Lower leg skin (tissue), 4 donors: Measurements from ENCODE around the gene CXCR5. TPM values are rescaled to one million over a fixed set of nuclear protein-coding genes. Genes with fewer than 3 reads are reported as not detected.

Experiments
- DNase-seq, 2 donors: peaks; one replicate each; pipeline ENCODE4 v3.0.0-alpha.2; 2019; ENCODE audit warnings: low spot score in 2 of 2
- H3K4me3 ChIP-seq: fragments of 200-600 bp; sonication (generic); 2 replicates; pipeline ENCODE4 v1.5.1; 2017; ENCODE audit warnings: mild to moderate bottlenecking, low read depth; ENCODE audit not compliant: poor library complexity, severe bottlenecking
- CTCF ChIP-seq, 3 donors: fragments of 450-650 bp; IDR thresholded peaks; one replicate each; pipeline ENCODE4 v1.5.1; 2016; ENCODE audit warnings: antibody characterized with exemption in 3 of 3, mild to moderate bottlenecking in 3 of 3, moderate library complexity in 2 of 3
- POLR2A ChIP-seq, 2 donors: fragments of 450-650 bp; IDR thresholded peaks; one replicate each; pipeline ENCODE4 v1.6.1; 2016 to 2017; ENCODE audit warnings: antibody characterized with exemption in 2 of 2, mild to moderate bottlenecking in 1 of 2, moderate library complexity in 1 of 2
- WGBS, 2 donors: methylation state at CpG; one replicate each; pipeline ENCODE4 v1.1.5; 2018; 5-methylcytosine and 5-hydroxymethylcytosine counted together
- intact Hi-C: fragments of 100-400 bp; cut with DNase I; formaldehyde crosslinking; loops from one replicate; pipeline ENCODE4 v1.15.0; 2023; ENCODE audit warnings: low total_unique reads
- total RNA-seq, 4 donors: library from RNA; depleted of rRNA; stranded (reverse); fragments of >200 nt; gene quantifications; one replicate each; pipeline ENCODE4 v1.1.0, GENCODE V29; 2016

Gene CXCR5
- total RNA-seq, 4 donors from 2014 or later, result not detected

GRCh38 chr11:118878163-118878563 lies 5.5 kb upstream of the CXCR5 start:
- TF ChIP-seq POLR2A (IDR thresholded peaks at IDR 0.05), result no peak
- no peak for TF ChIP-seq CTCF (IDR thresholded peaks at IDR 0.05)
- intact Hi-C loops, result no loop called here

GRCh38 chr11:118881228-118881627 lies 2.5 kb upstream of the CXCR5 start:
- TF ChIP-seq POLR2A (IDR thresholded peaks at IDR 0.05), result no peak
- TF ChIP-seq CTCF (IDR thresholded peaks at IDR 0.05), result no peak
- intact Hi-C loops, result no loop called here
- 67 to 74% methylated on average over 3 of the region's 3 CpGs for WGBS, 2 donors
- H3K4me3 ChIP-seq, result no peak overlapping the region
- no peak for DNase-seq

More at GRCh38 chr11:118878163-118878563, 5.5 kb upstream of the CXCR5 start:
- WGBS, 2 donors, result 73 to 77% methylated on average over 4 of the region's 4 CpGs
- DNase-seq, result no peak
- no peak overlapping the region for H3K4me3 ChIP-seq

- intact Hi-C loops, result no loop called here
- TF ChIP-seq POLR2A (IDR thresholded peaks at IDR 0.05) (no peak), CTCF (IDR thresholded peaks at IDR 0.05) (no peak)
- 67 to 79% methylated on average over 5 of the region's 5 CpGs for WGBS, 2 donors
- no peak for DNase-seq
- no peak overlapping the region for H3K4me3 ChIP-seq
These were observed 1.2 kb upstream of the CXCR5 start for GRCh38 chr11:118882491-118882890.

- no peak overlapping the region for H3K4me3 ChIP-seq
- intact Hi-C loops, result no loop called here
- 38 to 45% methylated on average over 1 of the region's 1 CpG for WGBS, 2 donors
- no peak for TF ChIP-seq CTCF (IDR thresholded peaks at IDR 0.05)
- no peak for TF ChIP-seq POLR2A (IDR thresholded peaks at IDR 0.05)
- no peak for DNase-seq
These were observed 706 bp upstream of the CXCR5 start for GRCh38 chr11:118883004-118883367.

GRCh38 chr11:118884875-118885274 lies 1.2 kb downstream of the CXCR5 start:
- intact Hi-C loops, result no loop called here
- no peak for TF ChIP-seq POLR2A (IDR thresholded peaks at IDR 0.05)
- TF ChIP-seq CTCF (IDR thresholded peaks at IDR 0.05), result no peak
- 90 to 92% methylated on average over 9 of the region's 9 CpGs for WGBS, 2 donors
- no peak overlapping the region for H3K4me3 ChIP-seq
- no peak for DNase-seq

- no peak for DNase-seq
- WGBS, 2 donors, result 94 to 96% methylated on average over 12 of the region's 12 CpGs
- H3K4me3 ChIP-seq, result no peak overlapping the region
- TF ChIP-seq CTCF (IDR thresholded peaks at IDR 0.05) (no peak), POLR2A (IDR thresholded peaks at IDR 0.05) (no peak)
- intact Hi-C loops, result no loop called here
These were observed 1.6 kb downstream of the CXCR5 start for GRCh38 chr11:118885319-118885718.
